Right lobe of liver (tissue), 6 donors: ENCODE results near the gene RASL12. TPM values are rescaled to one million over a fixed set of nuclear protein-coding genes. Genes with fewer than 3 reads are reported as not detected.
"Not testable (repeated sequence)": the region's sequence is repeated elsewhere in the genome, so short reads cannot be mapped to it uniquely, and the experiment has no call there.

Experiments
- ATAC-seq, 4 donors: fragments of 200-7000 bp; cut with Tn5 transposase; one replicate each; pipeline ENCODE4 v1.9.1; 2020; ENCODE audit warnings: mild to moderate bottlenecking in 4 of 4, moderate library complexity in 4 of 4
- DNase-seq, 3 donors: peaks; one replicate each; pipeline ENCODE4 v3.0.0-alpha.2; 2020
- H3K27ac ChIP-seq, 3 donors: fragments of 200-600 bp; one replicate each; pipeline ENCODE4 v1.8.0; 2022
- H3K27me3 ChIP-seq, 2 donors: fragments of 200-600 bp; one replicate each; pipeline ENCODE4 v1.8.0; 2022
- H3K36me3 ChIP-seq, 4 donors: fragments of 200-600 bp; sonication (generic) in 1 of 4; one replicate each; pipeline versions ENCODE4 v1.5.1 to v1.8.0; 2017 to 2022; ENCODE audit warnings: control low read depth in 1 of 4
- H3K4me1 ChIP-seq, 4 donors: fragments of 200-600 bp; sonication (generic) in 1 of 4; one replicate each; pipeline versions ENCODE4 v1.5.1 to v1.8.0; 2017 to 2022; ENCODE audit warnings: control low read depth in 1 of 4
- H3K4me3 ChIP-seq, 3 donors: fragments of 200-600 bp; one replicate each; pipeline ENCODE4 v1.8.0; 2022
- H3K9me3 ChIP-seq, 4 donors: fragments of 200-600 bp; sonication (generic) in 1 of 4; one replicate each; pipeline versions ENCODE4 v1.5.1 to v1.8.0; 2017 to 2022; ENCODE audit warnings: control low read depth in 1 of 4
- CTCF ChIP-seq, 4 donors: fragments of 200-600 bp in 3 of 4; fragments of 450-650 bp in 1 of 4; IDR thresholded peaks; one replicate each; pipeline versions ENCODE4 v1.5.1 to v1.8.0; 2016 to 2022; ENCODE audit warnings: antibody characterized with exemption in 4 of 4, mild to moderate bottlenecking in 2 of 4
- POLR2A ChIP-seq: fragments of 450-650 bp; IDR thresholded peaks from one replicate; pipeline ENCODE4 v1.6.1; 2017; ENCODE audit warnings: antibody characterized with exemption, mild to moderate bottlenecking
- WGBS: methylation state at CpG from one replicate; pipeline ENCODE4 v1.1.6; 2018; ENCODE audit warnings: low coverage, low lambda C conversion rate; ENCODE audit not compliant: insufficient coverage; ENCODE audit errors: missing lambda C conversion rate; 5-methylcytosine and 5-hydroxymethylcytosine counted together
- intact Hi-C, 2 donors: fragments of 100-400 bp; cut with DNase I; formaldehyde crosslinking; loops; one replicate each; pipeline versions ENCODE4 v1.11.2 to v1.14.1; 2022
- total RNA-seq, 6 experiments: library from RNA; depleted of rRNA in 2 of 6; stranded (reverse); fragments of >200 nt in 2 of 6; fragmentation: NEBNext Ultra II Directional in 3 of 6; extraction: Animal tissue kit (Norgen Biotek cat#: 25700) in 3 of 6; gene quantifications; one replicate each; pipeline versions ENCODE4 v1.1.0 to v1.2.4, GENCODE V29; 2016 to 2023
- donor health status: DM: no; HTN: yes; CAD: no.
- donor health status: DM: no; HTN: no; CAD: no.
- donor health status: DM: no; HTN: no; CAD: no.
- donor health status: DM: no; HTN: yes; CAD: no.
- donor health status: DM: no; HTN: yes; CAD: no.

Gene RASL12
- total RNA-seq, 6 experiments from 2014 or later, result 0.07 to 1.5 (median 0.24) TPM

GRCh38 chr15:65096481-65097385, 28.9 kb upstream of the RASL12 start:
- TF ChIP-seq CTCF (IDR thresholded peaks at IDR 0.05), result no peak
- no peak for TF ChIP-seq POLR2A
- 100% methylated on average over 1 of the region's 6 CpGs for WGBS
- no peak overlapping the region for H3K4me3 ChIP-seq
- ATAC-seq (no peak), DNase-seq (peak in 1 of 3 donors; percentile 31)
- H3K27ac ChIP-seq, result no peak overlapping the region
- intact Hi-C loops, result loop anchor here in 1 of 2 donors (5.0 kb wide), 1 partner anchor 44 kb away; no protein-coding TSS in a partner anchor
- no peaks in the 10 kb centered on the region for H3K27me3 ChIP-seq
- H3K36me3 ChIP-seq, result peaks cover 0 to 22% (median 10%) of the 10 kb centered on the region in 4 donors
- peaks cover 0 to 19% (median 7%) of the 10 kb centered on the region in 4 donors for H3K4me1 ChIP-seq
- no peaks in the 10 kb centered on the region for H3K9me3 ChIP-seq

DNA sequence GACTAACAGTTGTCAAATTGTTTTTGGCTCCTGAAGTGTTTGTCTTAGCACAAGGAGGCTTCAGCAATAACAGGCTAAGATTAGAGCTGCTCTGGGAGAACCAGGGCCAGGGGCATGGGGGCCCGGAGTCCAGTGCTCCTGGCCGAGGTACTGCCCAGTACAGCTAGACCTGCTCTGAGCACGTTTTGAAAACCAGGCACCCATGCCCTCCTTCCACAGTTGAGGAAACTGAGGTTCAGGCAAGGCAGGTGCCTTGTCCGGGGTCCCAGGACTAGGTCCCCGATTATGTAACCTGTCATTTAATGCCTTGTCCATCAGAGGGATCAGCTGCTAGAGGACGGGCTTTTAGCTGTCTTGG, 27.9 kb upstream of the RASL12 start:
- Histone ChIP-seq H3K4me3 (no peak overlapping the region), H3K27me3 (no peaks in the 10 kb centered on the region), H3K9me3 (no peaks in the 10 kb centered on the region), H3K36me3 (peaks cover 0 to 22% (median 10%) of the 10 kb centered on the region in 4 donors), H3K27ac (peak overlapping the region in 1 of 3 donors; percentile 71), H3K4me1 (peaks cover 0 to 19% (median 7%) of the 10 kb centered on the region in 4 donors)
- intact Hi-C loops, result loop anchor here in 1 of 2 donors (5.0 kb wide), 1 partner anchor 43 kb away; no protein-coding TSS in a partner anchor
- DNase-seq, result peak in 1 of 3 donors; percentile 28
- WGBS, result no CpG with 5 or more reads among the region's 6 CpGs
- no peak for ATAC-seq
- no peak for TF ChIP-seq CTCF (IDR thresholded peaks at IDR 0.05)
- TF ChIP-seq POLR2A, result no peak

- Histone ChIP-seq H3K27me3 (no peaks in the 10 kb centered on the region), H3K9me3 (no peaks in the 10 kb centered on the region), H3K4me1 (peaks cover 0 to 24% (median 8%) of the 10 kb centered on the region in 4 donors), H3K27ac (peak overlapping the region in 1 of 3 donors; percentile 71), H3K36me3 (peaks cover 0 to 22% (median 10%) of the 10 kb centered on the region in 4 donors), H3K4me3 (no peak overlapping the region)
- ATAC-seq, result peak; percentile 49 to 68 (median 55)
- TF ChIP-seq POLR2A, result no peak
- TF ChIP-seq CTCF (IDR thresholded peaks at IDR 0.05), result no peak
- intact Hi-C loops, result loop anchor here in 1 of 2 donors (5.0 kb wide), 1 partner anchor 43 kb away; no protein-coding TSS in a partner anchor
- peak in 2 of 3 donors; percentile 63 to 76 for DNase-seq
- WGBS, result 45% methylated on average over 3 of the region's 5 CpGs
Observed at GRCh38 chr15:65095011-65095746, 27.4 kb upstream of the RASL12 start.

DNA sequence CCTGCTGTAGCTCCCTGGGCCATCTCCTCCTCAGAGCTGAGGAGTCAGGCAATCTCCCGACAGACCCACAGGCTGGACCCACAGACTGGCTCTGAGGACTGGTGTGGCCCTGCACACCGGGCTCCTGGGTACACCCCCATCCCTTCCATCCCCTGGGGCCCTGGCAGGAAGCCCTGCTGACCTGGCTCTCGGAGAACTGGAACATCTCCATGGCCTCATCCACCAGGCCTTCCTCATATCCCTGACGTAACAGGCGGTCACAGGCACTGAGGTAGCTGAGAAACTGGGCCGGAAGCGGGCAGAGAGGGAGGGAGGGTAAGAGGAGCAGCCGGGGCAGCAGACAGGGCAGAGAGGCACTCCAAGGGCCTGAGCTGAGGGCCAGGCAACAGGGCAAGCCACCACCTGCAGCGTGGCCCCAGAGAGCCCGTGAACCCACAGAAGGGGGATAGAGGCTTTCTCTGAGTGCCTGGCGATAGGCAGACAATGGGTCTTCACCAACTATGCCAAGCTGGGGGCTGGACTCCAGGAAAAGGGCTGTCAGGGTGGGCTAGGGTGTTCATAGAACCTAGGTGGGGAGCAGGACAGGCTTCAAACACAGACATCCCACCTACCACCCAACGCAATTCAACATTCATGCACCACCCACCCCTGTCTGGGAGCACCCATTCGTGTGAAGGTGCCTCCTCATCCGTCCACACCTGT, 26.7 kb upstream of the RASL12 start:
- H3K27me3 ChIP-seq, result no peaks in the 10 kb centered on the region
- whole genome bisulfite sequencing, result 37% methylated on average over 7 of the region's 14 CpGs
- peak; percentile 9 to 78 (median 58) for ATAC-seq
- intact Hi-C loops, result no loop called here
- peak overlapping the region in 1 of 3 donors; percentile 71 for H3K27ac ChIP-seq
- TF ChIP-seq POLR2A (peak; percentile 43), CTCF (IDR thresholded peaks at IDR 0.05) (no peak)
- DNase-seq, result peak; percentile 49 to 88 (median 64)
- H3K4me3 ChIP-seq, result no peak overlapping the region
- H3K36me3 ChIP-seq, result peaks cover 0 to 18% (median 7%) of the 10 kb centered on the region in 4 donors
- H3K4me1 ChIP-seq, result peaks cover 0 to 31% (median 13%) of the 10 kb centered on the region in 4 donors
- no peaks in the 10 kb centered on the region for H3K9me3 ChIP-seq

GRCh38 chr15:65093793-65094170, 26.0 kb upstream of the RASL12 start:
- ATAC-seq, intact Hi-C loops, H3K9me3 ChIP-seq, H3K4me3 ChIP-seq, H3K27me3 ChIP-seq: not testable (repeated sequence)
- peak overlapping the region in 1 of 3 donors; percentile 71 for H3K27ac ChIP-seq
- peak in 1 of 3 donors; percentile 23 for DNase-seq
- H3K4me1 ChIP-seq, result peaks cover 0 to 37% (median 17%) of the 10 kb centered on the region in 4 donors
- H3K36me3 ChIP-seq, result peaks cover 0 to 11% (median 4%) of the 10 kb centered on the region in 4 donors
- 85% methylated on average over 4 of the region's 13 CpGs for WGBS
